Endothelial cell of umbilical vein (primary cell): ENCODE results near the gene C10orf53. TPM values are rescaled to one million over a fixed set of nuclear protein-coding genes. Genes with fewer than 3 reads are reported as not detected.

Source experiments
- BruUV-seq: library from RNA; stranded (reverse); fragments of 400-500 nt; replicated peaks from 2 replicates; lab custom pipeline; 2021; lab: Mats Ljungman, UMichigan
- CTCF ChIA-PET: fragments of 300-600, 350-600 bp; sonication (Branson Sonifier 250); formaldehyde crosslinking; loops from one replicate; lab custom pipeline; 2021; ENCODE audit warnings: antibody characterized with exemption, inconsistent platforms; lab: Charles Lee
- POLR2A ChIA-PET: fragments of 300-600, 350-600 bp; sonication (Branson Sonifier 250); formaldehyde crosslinking; loops from one replicate; lab custom pipeline; 2021; ENCODE audit warnings: antibody characterized with exemption, inconsistent platforms; lab: Charles Lee
- DNase-seq: peaks from one replicate; pipeline ENCODE4 v3.0.0-alpha.2; 2011; ENCODE audit warnings: low read depth, low spot score
- FAIRE-seq: peaks from 2 replicates; lab custom pipeline; 2011; peaks lifted over from hg19 to GRCh38; lab: Jason Lieb, UNC
- H2AFZ ChIP-seq: 2 replicates; pipeline ENCODE4 v1.6.0; 2012; ENCODE audit warnings: low read depth, low read length, control low read depth, inconsistent platforms
- H3K27ac ChIP-seq: 2 replicates; pipeline ENCODE4 v1.5.1; 2011; ENCODE audit warnings: low read depth, mild to moderate bottlenecking, control low read depth, low read length, moderate library complexity; ENCODE audit not compliant: insufficient read depth
- H3K27me3 ChIP-seq, 2 experiments: 2 replicates each; pipeline versions ENCODE4 v1.6.0 to v1.6.1; 2011; ENCODE audit warnings: low read length in 2 of 2, mixed read lengths in 1 of 2; ENCODE audit not compliant: control insufficient read depth in 2 of 2, insufficient read depth in 2 of 2
- H3K36me3 ChIP-seq, 2 experiments: 2 replicates in 1 of 2; 3 replicates in 1 of 2; pipeline ENCODE4 v1.5.1; 2011; ENCODE audit warnings: low read length in 2 of 2, mild to moderate bottlenecking in 1 of 2, moderate library complexity in 1 of 2; ENCODE audit not compliant: control insufficient read depth in 2 of 2, insufficient read depth in 2 of 2; ENCODE audit errors: extremely low read depth in 1 of 2
- H3K4me1 ChIP-seq: 3 replicates; pipeline ENCODE4 v1.5.1; 2011; ENCODE audit warnings: mild to moderate bottlenecking, low read length; ENCODE audit not compliant: control insufficient read depth, insufficient read depth; ENCODE audit errors: extremely low read depth
- H3K4me2 ChIP-seq: 2 replicates; pipeline ENCODE4 v1.6.1; 2011; ENCODE audit warnings: low read length, control low read depth, mixed read lengths; ENCODE audit not compliant: insufficient read depth
- H3K4me3 ChIP-seq, 3 experiments: fragments of 200-600 bp in 1 of 3; sonication (generic), shearing (Covaris generic) in 1 of 3; replicated peaks in 1 of 3; 2 replicates each; pipeline ENCODE4 v1.5.1; 2011 to 2016; ENCODE audit warnings: control low read depth in 3 of 3, low read length in 3 of 3, mild to moderate bottlenecking in 2 of 3, inconsistent platforms in 1 of 3, low read depth in 1 of 3, moderate library complexity in 1 of 3; ENCODE audit not compliant: insufficient read depth in 1 of 3
- H3K79me2 ChIP-seq: 2 replicates; pipeline ENCODE4 v1.6.0; 2012; ENCODE audit warnings: low read length, inconsistent platforms; ENCODE audit not compliant: control insufficient read depth, insufficient read depth
- H3K9ac ChIP-seq: replicated peaks from 2 replicates; pipeline ENCODE3; 2011; ENCODE audit warnings: low read length, control low read depth; ENCODE audit not compliant: insufficient read depth; ENCODE audit errors: extremely low read depth
- H3K9me1 ChIP-seq: replicated peaks from 3 replicates; pipeline ENCODE4 v1.6.0; 2011; ENCODE audit warnings: mild to moderate bottlenecking, low read length; ENCODE audit not compliant: control insufficient read depth, insufficient read depth; ENCODE audit errors: extremely low read depth
- H3K9me3 ChIP-seq: replicated peaks from 2 replicates; pipeline ENCODE4 v1.5.1; 2012; ENCODE audit warnings: low read length, inconsistent platforms; ENCODE audit not compliant: control insufficient read depth, insufficient read depth
- H4K20me1 ChIP-seq: replicated peaks from 2 replicates; pipeline ENCODE3; 2011; ENCODE audit warnings: mild to moderate bottlenecking, low read length; ENCODE audit not compliant: control insufficient read depth, insufficient read depth; ENCODE audit errors: extremely low read depth
- EZH2 ChIP-seq: IDR thresholded peaks from 2 replicates; pipeline ENCODE4 v1.6.1; 2012; ENCODE audit warnings: borderline replicate concordance, low read depth, mild to moderate bottlenecking, moderate library complexity, low read length, inconsistent platforms; ENCODE audit not compliant: severe bottlenecking
- FOS ChIP-seq: IDR thresholded peaks from 2 replicates; pipeline ENCODE4 v1.6.1; 2011; ENCODE audit warnings: mild to moderate bottlenecking, low read length, moderate library complexity, borderline replicate concordance; ENCODE audit not compliant: insufficient read depth
- GATA2 ChIP-seq: IDR thresholded peaks from 2 replicates; pipeline ENCODE4 v1.7.0; 2011; ENCODE audit warnings: low read depth, mild to moderate bottlenecking, moderate library complexity, mixed read lengths, low read length; ENCODE audit not compliant: insufficient read length, insufficient read depth
- JUN ChIP-seq: IDR thresholded peaks from 2 replicates; pipeline ENCODE4 v1.6.1; 2011; ENCODE audit warnings: borderline replicate concordance, low read depth; ENCODE audit not compliant: insufficient read length, insufficient read depth
- MYC ChIP-seq: IDR thresholded peaks from one replicate; pipeline ENCODE4 v1.6.1; 2011; ENCODE audit warnings: mild to moderate bottlenecking, low read depth, low read length
- POLR2A ChIP-seq: IDR thresholded peaks from 2 replicates; pipeline ENCODE4 v1.6.1; 2012; ENCODE audit warnings: low read depth, mild to moderate bottlenecking, control low read depth, low read length
- POLR2AphosphoS5 ChIP-seq: IDR thresholded peaks from 2 replicates; pipeline ENCODE4 v1.6.1; 2012; ENCODE audit warnings: low read depth, mild to moderate bottlenecking, control low read depth, low read length, moderate library complexity; ENCODE audit not compliant: insufficient read depth
- dilution Hi-C: fragments of 300-500 bp; cut with MboI; formaldehyde crosslinking; loops from one replicate; pipeline ENCODE4 v1.15.0; 2019; ENCODE audit warnings: low sequenced_read_pairs; ENCODE audit not compliant: extremely low pct_ligation_motif_present
- intact Hi-C: fragments of 100-400 bp; cut with micrococcal nuclease; formaldehyde crosslinking; loops from one replicate; pipeline ENCODE4 v1.10.0; 2022
- polyA plus RNA-seq, 4 experiments: library from polyadenylated mRNA; depleted of rRNA in 3 of 4; stranded (reverse) in 3 of 4; unstranded in 1 of 4; fragments of >200 nt; gene quantifications; 2 replicates each; pipeline versions ENCODE4 v1.2.1 to v1.2.3, GENCODE V29; 2011 to 2012; ENCODE audit warnings: missing spikeins in 1 of 4
- total RNA-seq: library from RNA; stranded (reverse); gene quantifications from 2 replicates; pipeline ENCODE4 v1.2.3, GENCODE V29; 2021
- TF ChIP-seq, protein P1 (sequence below), 2 donors: IDR thresholded peaks; 1 replicate in 1 of 2; 2 replicates in 1 of 2; pipeline ENCODE4 v1.5.1; 2011; ENCODE audit warnings: low read length in 2 of 2, mild to moderate bottlenecking in 2 of 2, moderate library complexity in 2 of 2, control low read depth in 1 of 2, inconsistent platforms in 1 of 2, low read depth in 1 of 2; ENCODE audit not compliant: insufficient read depth in 1 of 2; ENCODE audit errors: extremely low read depth in 1 of 2
- TF ChIP-seq, protein P2 (sequence below): IDR thresholded peaks from 2 replicates; pipeline ENCODE4 v1.6.1; 2011; ENCODE audit not compliant: insufficient read depth, insufficient read length

Gene C10orf53
- total and polyA plus RNA-seq, 2 donors (not counting 3 experiments of a cell fraction or from before 2014, with no cell fraction given), result not detected

DNA sequence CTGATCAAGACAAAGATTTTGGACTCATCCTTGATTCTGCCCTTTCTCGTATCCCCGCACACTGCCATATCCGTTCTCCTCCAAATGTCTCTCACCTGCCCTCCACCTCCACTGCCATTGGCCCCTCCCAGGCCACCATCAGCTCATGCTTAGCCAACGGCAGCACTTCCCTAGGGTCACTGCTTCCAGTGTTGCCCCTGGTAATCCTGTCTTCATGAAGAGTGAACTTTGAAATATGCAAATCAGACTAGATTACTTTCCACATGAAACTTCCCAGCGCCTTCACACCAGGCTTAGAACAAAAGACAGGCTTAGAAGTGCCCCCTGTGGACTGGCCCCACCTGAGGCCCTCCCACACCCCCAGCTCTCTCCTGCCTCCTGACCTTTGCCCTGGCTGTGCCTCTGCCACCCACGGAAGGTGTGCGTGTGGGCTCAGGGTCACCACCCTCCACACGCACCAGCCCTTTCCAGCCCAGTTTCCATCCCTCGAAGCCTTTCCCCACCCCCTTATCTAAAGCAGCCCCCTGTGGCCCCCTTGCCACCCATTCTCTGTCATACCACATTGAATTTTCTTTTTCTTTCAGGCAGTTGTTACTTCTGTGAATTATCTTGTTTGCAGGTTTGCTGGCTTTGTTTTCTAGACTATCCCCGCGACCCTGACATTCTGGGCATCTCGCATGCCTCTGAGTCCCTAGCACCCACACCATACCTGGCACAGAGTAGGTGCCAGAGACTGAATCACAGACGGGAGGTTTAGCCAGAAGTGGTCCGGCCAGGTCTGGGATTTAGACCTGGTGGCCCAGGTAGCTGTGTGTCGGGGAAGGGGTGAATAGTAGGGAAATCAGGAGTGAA, 26.8 kb upstream of the C10orf53 start:
- FAIRE-seq (no peak), DNase-seq (no peak)
- Histone ChIP-seq H2AFZ (no peak overlapping the region), H3K27me3 (peaks cover 0 to 2% of the 10 kb centered on the region in 2 experiments), H3K9me3 (no peaks in the 10 kb centered on the region), H3K9me1 (no peaks in the 10 kb centered on the region), H3K79me2 (no peaks in the 10 kb centered on the region), H4K20me1 (no peaks in the 10 kb centered on the region), H3K9ac (no peak overlapping the region), H3K4me1 (no peaks in the 10 kb centered on the region), H3K27ac (no peak overlapping the region), H3K4me3 (no peak overlapping the region), H3K36me3 (no peaks in the 10 kb centered on the region), H3K4me2 (no peak overlapping the region)
- no TSS peak for BruUV-seq
- POLR2A ChIA-PET, result no interaction called here
- CTCF ChIA-PET, result no interaction called here
- dilution Hi-C loops (no loop called here), intact Hi-C loops (no loop called here)
- TF ChIP-seq, protein P1, sequence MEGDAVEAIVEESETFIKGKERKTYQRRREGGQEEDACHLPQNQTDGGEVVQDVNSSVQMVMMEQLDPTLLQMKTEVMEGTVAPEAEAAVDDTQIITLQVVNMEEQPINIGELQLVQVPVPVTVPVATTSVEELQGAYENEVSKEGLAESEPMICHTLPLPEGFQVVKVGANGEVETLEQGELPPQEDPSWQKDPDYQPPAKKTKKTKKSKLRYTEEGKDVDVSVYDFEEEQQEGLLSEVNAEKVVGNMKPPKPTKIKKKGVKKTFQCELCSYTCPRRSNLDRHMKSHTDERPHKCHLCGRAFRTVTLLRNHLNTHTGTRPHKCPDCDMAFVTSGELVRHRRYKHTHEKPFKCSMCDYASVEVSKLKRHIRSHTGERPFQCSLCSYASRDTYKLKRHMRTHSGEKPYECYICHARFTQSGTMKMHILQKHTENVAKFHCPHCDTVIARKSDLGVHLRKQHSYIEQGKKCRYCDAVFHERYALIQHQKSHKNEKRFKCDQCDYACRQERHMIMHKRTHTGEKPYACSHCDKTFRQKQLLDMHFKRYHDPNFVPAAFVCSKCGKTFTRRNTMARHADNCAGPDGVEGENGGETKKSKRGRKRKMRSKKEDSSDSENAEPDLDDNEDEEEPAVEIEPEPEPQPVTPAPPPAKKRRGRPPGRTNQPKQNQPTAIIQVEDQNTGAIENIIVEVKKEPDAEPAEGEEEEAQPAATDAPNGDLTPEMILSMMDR (IDR thresholded peaks at IDR 0.05; ENCODE audit: extremely low read depth in 1 of 2, insufficient read depth in 1 of 2, low read depth in 1 of 2, low read length in 2 of 2), result no peak
- TF ChIP-seq JUN (no peak), MYC (no peak), POLR2AphosphoS5 (no peak), GATA2 (no peak), POLR2A (no peak), FOS (no peak), EZH2 (no peak)
- TF ChIP-seq, protein P2, sequence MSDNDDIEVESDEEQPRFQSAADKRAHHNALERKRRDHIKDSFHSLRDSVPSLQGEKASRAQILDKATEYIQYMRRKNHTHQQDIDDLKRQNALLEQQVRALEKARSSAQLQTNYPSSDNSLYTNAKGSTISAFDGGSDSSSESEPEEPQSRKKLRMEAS, result no peak
